ENCODE measurements around the gene DUSP28.

- TF ChIP-seq POLR2AphosphoS5 (IDR thresholded peaks at IDR 0.05) (no peak), CTCF (IDR thresholded peaks at IDR 0.05) (no peak), POLR2A (IDR thresholded peaks at IDR 0.05) (no peak), EP300 (IDR thresholded peaks at IDR 0.05; ENCODE audit: low read depth) (no peak)
Measured at GRCh38 chr2:240551811-240552210, 8.3 kb upstream of the DUSP28 start.

Data from transverse colon (tissue), 4 donors.